Neuronal stem cell (in vitro differentiated cells): ENCODE results near the gene PTPRT.

Source experiments
- DNase-seq: peaks from one replicate; pipeline ENCODE4 v3.0.0-alpha.2; 2013; ENCODE audit warnings: low spot score
- H2AFZ ChIP-seq: one replicate; pipeline ENCODE4 v1.6.1; 2013; ENCODE audit warnings: mild to moderate bottlenecking, low read length, inconsistent platforms
- H2AK5ac ChIP-seq: 2 replicates; pipeline ENCODE4 v1.6.1; 2013; ENCODE audit warnings: low read depth, mild to moderate bottlenecking, inconsistent platforms, low read length, moderate library complexity, mixed read lengths
- H2BK120ac ChIP-seq: 2 replicates; pipeline ENCODE4 v1.6.1; 2013; ENCODE audit warnings: low read depth, mild to moderate bottlenecking, inconsistent platforms, low read length, moderate library complexity, mixed read lengths
- H2BK12ac ChIP-seq: one replicate; pipeline ENCODE4 v1.6.1; 2013; ENCODE audit warnings: low read length, inconsistent platforms
- H2BK15ac ChIP-seq: 2 replicates; pipeline ENCODE4 v1.6.1; 2013; ENCODE audit warnings: mild to moderate bottlenecking, low read length, inconsistent platforms, mixed read lengths
- H2BK5ac ChIP-seq: one replicate; pipeline ENCODE4 v1.6.1; 2013; ENCODE audit warnings: inconsistent platforms, mild to moderate bottlenecking, low read length, moderate library complexity
- H3K14ac ChIP-seq: one replicate; pipeline ENCODE4 v1.6.1; 2013; ENCODE audit warnings: low read length, inconsistent platforms
- H3K18ac ChIP-seq: 2 replicates; pipeline ENCODE4 v1.6.1; 2013; ENCODE audit warnings: low read length, inconsistent platforms
- H3K23ac ChIP-seq: 2 replicates; pipeline ENCODE4 v1.6.1; 2013; ENCODE audit warnings: low read depth, mild to moderate bottlenecking, mixed read lengths, low read length, inconsistent platforms; ENCODE audit not compliant: poor library complexity
- H3K27ac ChIP-seq: replicated peaks from 3 replicates; pipeline ENCODE4 v1.5.1; 2013; ENCODE audit warnings: low read length, inconsistent platforms
- H3K27me3 ChIP-seq, 3 experiments: 2 replicates each; pipeline ENCODE4 v1.6.1; 2013; ENCODE audit warnings: low read length in 3 of 3, mild to moderate bottlenecking in 2 of 3, inconsistent platforms in 1 of 3, low read depth in 1 of 3, mixed read lengths in 1 of 3, moderate library complexity in 1 of 3; ENCODE audit not compliant: control insufficient read depth in 3 of 3, insufficient read depth in 3 of 3
- H3K36me3 ChIP-seq, 2 donors: replicated peaks in 1 of 2; 2 replicates each; pipeline ENCODE4 v1.6.1; 2013; ENCODE audit warnings: low read length in 2 of 2; ENCODE audit not compliant: control insufficient read depth in 2 of 2, insufficient read depth in 2 of 2
- H3K4ac ChIP-seq: 2 replicates; pipeline ENCODE4 v1.6.1; 2013; ENCODE audit warnings: inconsistent platforms, mild to moderate bottlenecking, low read length, moderate library complexity
- H3K4me1 ChIP-seq, 2 donors: 1 replicate in 1 of 2; 2 replicates in 1 of 2; pipeline ENCODE4 v1.6.1; 2013; ENCODE audit warnings: low read length in 2 of 2, low read depth in 1 of 2; ENCODE audit not compliant: control insufficient read depth in 2 of 2, insufficient read depth in 1 of 2
- H3K4me2 ChIP-seq: one replicate; pipeline ENCODE4 v1.6.1; 2013; ENCODE audit warnings: mild to moderate bottlenecking, low read length, inconsistent platforms; ENCODE audit not compliant: insufficient read depth, poor library complexity, severe bottlenecking
- H3K4me3 ChIP-seq, 2 donors: 2 replicates each; pipeline ENCODE4 v1.5.1; 2013; ENCODE audit warnings: low read length in 2 of 2, mild to moderate bottlenecking in 2 of 2, inconsistent platforms in 1 of 2, moderate library complexity in 1 of 2
- H3K79me1 ChIP-seq: one replicate; pipeline ENCODE4 v1.6.1; 2013; ENCODE audit warnings: low read depth, mild to moderate bottlenecking, inconsistent platforms, low read length, moderate library complexity
- H3K9ac ChIP-seq: one replicate; pipeline ENCODE4 v1.6.1; 2013; ENCODE audit warnings: mild to moderate bottlenecking, low read depth, low read length, inconsistent platforms; ENCODE audit not compliant: poor library complexity
- H3K9me3 ChIP-seq, 2 donors: replicated peaks in 1 of 2; 2 replicates each; pipeline versions ENCODE3 to v1.6.1; 2013; ENCODE audit warnings: low read length in 2 of 2, mild to moderate bottlenecking in 2 of 2, inconsistent platforms in 1 of 2, low read depth in 1 of 2, mixed read lengths in 1 of 2, moderate library complexity in 1 of 2; ENCODE audit not compliant: control insufficient read depth in 2 of 2, insufficient read depth in 1 of 2
- H4K8ac ChIP-seq: one replicate; pipeline ENCODE4 v1.6.1; 2013; ENCODE audit warnings: low read depth, mild to moderate bottlenecking, inconsistent platforms, low read length, moderate library complexity
- H4K91ac ChIP-seq: one replicate; pipeline ENCODE4 v1.6.1; 2013; ENCODE audit warnings: low read length, low read depth, mild to moderate bottlenecking, inconsistent platforms; ENCODE audit not compliant: poor library complexity
- WGBS, 2 donors: extraction: QIAGEN DNeasy Blood & Tissue Kit; methylation state at CpG; one replicate each; pipeline ENCODE4 v1.1.7; 2013; ENCODE audit warnings: missing lambda C conversion rate in 2 of 2, mixed read lengths in 1 of 2; ENCODE audit not compliant: insufficient read length in 2 of 2, insufficient replicate concordance in 1 of 2; ENCODE audit errors: extremely low coverage in 2 of 2; 5-methylcytosine and 5-hydroxymethylcytosine counted together

PTPRT gene

GRCh38 chr20:42510686-42511085 is 679.0 kb downstream of the PTPRT start:
- Histone ChIP-seq H3K27ac (no peak overlapping the region), H3K79me1 (no peaks in the 10 kb centered on the region), H2AFZ (no peak overlapping the region), H3K9ac (no peak overlapping the region), H3K36me3 (no peaks in the 10 kb centered on the region), H2BK15ac (no peak overlapping the region), H3K14ac (no peak overlapping the region), H3K23ac (no peak overlapping the region), H2BK5ac (no peak overlapping the region), H4K8ac (no peak overlapping the region), H3K4me2 (no peak overlapping the region), H2BK12ac (no peak overlapping the region), H3K4ac (no peak overlapping the region), H3K27me3 (no peaks in the 10 kb centered on the region), H2AK5ac (no peak overlapping the region), H3K4me1 (no peaks in the 10 kb centered on the region), H3K4me3 (no peak overlapping the region), H3K9me3 (no peaks in the 10 kb centered on the region), H2BK120ac (no peak overlapping the region), H3K18ac (no peak overlapping the region), H4K91ac (no peak overlapping the region)
- no CpG with 5 or more reads among the region's 4 CpGs for WGBS, 2 donors
- no peak for DNase-seq

- Histone ChIP-seq H3K27ac (no peak overlapping the region), H2AK5ac (no peak overlapping the region), H3K27me3 (no peaks in the 10 kb centered on the region), H3K79me1 (no peaks in the 10 kb centered on the region), H2BK12ac (no peak overlapping the region), H2AFZ (no peak overlapping the region), H3K14ac (no peak overlapping the region), H3K36me3 (no peaks in the 10 kb centered on the region), H3K4me1 (no peaks in the 10 kb centered on the region), H3K4me3 (no peak overlapping the region), H2BK15ac (no peak overlapping the region), H3K9ac (no peak overlapping the region), H2BK5ac (no peak overlapping the region), H4K91ac (no peak overlapping the region), H2BK120ac (no peak overlapping the region), H3K4ac (no peak overlapping the region), H3K18ac (no peak overlapping the region), H3K23ac (no peak overlapping the region), H3K9me3 (no peaks in the 10 kb centered on the region), H4K8ac (no peak overlapping the region), H3K4me2 (no peak overlapping the region)
- WGBS, 2 donors: no CpG with 5 or more reads among the region's 3 CpGs
- no peak for DNase-seq
These were observed 681.8 kb downstream of the PTPRT start for GRCh38 chr20:42507874-42508273.

GRCh38 chr20:42506397-42506796 is 683.3 kb downstream of the PTPRT start:
- H3K4me2 ChIP-seq: no peak overlapping the region
- WGBS, 2 donors: no CpG with 5 or more reads among the region's 2 CpGs
- no peak overlapping the region for H2BK5ac ChIP-seq
- H4K91ac ChIP-seq: no peak overlapping the region
- H3K27me3 ChIP-seq: no peaks in the 10 kb centered on the region
- no peak overlapping the region for H3K23ac ChIP-seq
- no peak overlapping the region for H3K4me3 ChIP-seq
- H3K79me1 ChIP-seq: no peaks in the 10 kb centered on the region
- no peaks in the 10 kb centered on the region for H3K9me3 ChIP-seq
- H3K27ac ChIP-seq: no peak overlapping the region
- H2AK5ac ChIP-seq: no peak overlapping the region
- no peak overlapping the region for H2AFZ ChIP-seq
- H3K18ac ChIP-seq: no peak overlapping the region
- H4K8ac ChIP-seq: no peak overlapping the region
- no peak overlapping the region for H2BK15ac ChIP-seq
- no peak overlapping the region for H2BK120ac ChIP-seq
- H2BK12ac ChIP-seq: no peak overlapping the region
- DNase-seq: no peak
- H3K36me3 ChIP-seq: no peaks in the 10 kb centered on the region
- H3K4me1 ChIP-seq: no peaks in the 10 kb centered on the region
- H3K14ac ChIP-seq: no peak overlapping the region
- H3K9ac ChIP-seq: no peak overlapping the region
- H3K4ac ChIP-seq: no peak overlapping the region

GRCh38 chr20:42502591-42502990 is 687.1 kb downstream of the PTPRT start:
- Histone ChIP-seq H3K9me3 (no peaks in the 10 kb centered on the region), H2BK120ac (no peak overlapping the region), H3K79me1 (no peaks in the 10 kb centered on the region), H3K9ac (no peak overlapping the region), H2AFZ (no peak overlapping the region), H3K4me2 (no peak overlapping the region), H3K36me3 (no peaks in the 10 kb centered on the region), H3K14ac (no peak overlapping the region), H3K18ac (no peak overlapping the region), H2BK5ac (no peak overlapping the region), H4K91ac (no peak overlapping the region), H3K27ac (no peak overlapping the region), H2BK12ac (no peak overlapping the region), H2AK5ac (no peak overlapping the region), H3K23ac (no peak overlapping the region), H3K4ac (no peak overlapping the region), H4K8ac (no peak overlapping the region), H2BK15ac (no peak overlapping the region), H3K27me3 (no peaks in the 10 kb centered on the region), H3K4me3 (no peak overlapping the region), H3K4me1 (no peaks in the 10 kb centered on the region)
- no peak for DNase-seq
